HepG2 (cell line): ENCODE measurements around the gene PTGIS. TPM values are rescaled to one million over a fixed set of nuclear protein-coding genes. Genes with fewer than 3 reads are reported as not detected.

Source experiments
- AGO1 ChIP-seq: fragments of 200-400 bp; formaldehyde crosslinking; IDR thresholded peaks from 2 replicates; pipeline ENCODE4 v1.6.1; 2017; ENCODE audit warnings: mild to moderate bottlenecking, low read depth, low read length, moderate library complexity; ENCODE audit not compliant: poor library complexity, severe bottlenecking
- ATM ChIP-seq: fragments of 450-650 bp; IDR thresholded peaks from 2 replicates; pipeline ENCODE4 v1.7.1; 2017; ENCODE audit warnings: mild to moderate bottlenecking, borderline replicate concordance
- DR1 ChIP-seq: sonication (generic); formaldehyde crosslinking; IDR thresholded peaks from 2 replicates; pipeline ENCODE4 v1.8.0; 2021; ENCODE audit warnings: mild to moderate bottlenecking, missing genetic modification reagents, inconsistent platforms
- GATAD1 ChIP-seq: IDR thresholded peaks from 2 replicates; pipeline ENCODE4 v1.6.1; 2016; ENCODE audit warnings: missing genetic modification reagents, missing compliant biosample characterization
- KDM5B ChIP-seq: sonication (generic); formaldehyde crosslinking; IDR thresholded peaks from 2 replicates; pipeline ENCODE4 v1.4.0; 2020; ENCODE audit warnings: missing genetic modification reagents, mild to moderate bottlenecking, borderline replicate concordance
- KMT2B ChIP-seq: IDR thresholded peaks from 2 replicates; pipeline ENCODE4 v1.6.1; 2016; ENCODE audit warnings: missing genetic modification reagents, missing compliant biosample characterization
- NFE2L2 ChIP-seq: fragments of 150-350 bp; IDR thresholded peaks from 2 replicates; pipeline ENCODE4 v1.6.1; 2014; ENCODE audit warnings: low read length
- PLRG1 ChIP-seq: fragments of 450-650 bp; conservative IDR thresholded peaks from 2 replicates; pipeline ENCODE4 v1.6.1; 2016
- SIX1 ChIP-seq: sonication (generic); formaldehyde crosslinking; IDR thresholded peaks from 2 replicates; pipeline ENCODE4 v1.4.0; 2020; ENCODE audit warnings: missing genetic modification reagents, borderline replicate concordance
- SRSF4 ChIP-seq: fragments of 200-400 bp; formaldehyde crosslinking; IDR thresholded peaks from one replicate; pipeline ENCODE4 v1.6.1; 2018; ENCODE audit warnings: mild to moderate bottlenecking, low read depth, low read length, moderate library complexity; ENCODE audit not compliant: poor library complexity, severe bottlenecking
- TBP ChIP-seq: sonication (generic); formaldehyde crosslinking; IDR thresholded peaks from 2 replicates; pipeline ENCODE4 v1.5.0; 2020; ENCODE audit warnings: missing genetic modification reagents
- U2AF2 ChIP-seq: fragments of 200-400 bp; formaldehyde crosslinking; IDR thresholded peaks from 2 replicates; pipeline ENCODE4 v1.6.1; 2017; ENCODE audit warnings: low read depth, mild to moderate bottlenecking, low read length
- ZBTB1 ChIP-seq: sonication (generic); formaldehyde crosslinking; IDR thresholded peaks from 2 replicates; pipeline ENCODE4 v1.4.0; 2020; ENCODE audit warnings: missing genetic modification reagents, borderline replicate concordance
- ZFP36L2 ChIP-seq: sonication (generic); formaldehyde crosslinking; IDR thresholded peaks from 2 replicates; pipeline ENCODE4 v1.4.0; 2020; ENCODE audit warnings: missing genetic modification reagents
- ZNF124 ChIP-seq: sonication (generic); formaldehyde crosslinking; IDR thresholded peaks from 2 replicates; pipeline ENCODE4 v1.4.0; 2020; ENCODE audit warnings: missing genetic modification reagents
- ZNF367 ChIP-seq: sonication (generic); formaldehyde crosslinking; IDR thresholded peaks from 2 replicates; pipeline ENCODE4 v1.4.0; 2020; ENCODE audit warnings: missing genetic modification reagents, borderline replicate concordance
- ZNF772 ChIP-seq: sonication (generic); formaldehyde crosslinking; IDR thresholded peaks from 2 replicates; pipeline ENCODE4 v1.5.0; 2020; ENCODE audit warnings: mild to moderate bottlenecking, missing genetic modification reagents
- ZNF790 ChIP-seq: sonication (generic); formaldehyde crosslinking; IDR thresholded peaks from 2 replicates; pipeline ENCODE4 v1.8.0; 2022; ENCODE audit warnings: missing genetic modification reagents, mild to moderate bottlenecking, borderline replicate concordance
- ZSCAN25 ChIP-seq: sonication (generic); formaldehyde crosslinking; IDR thresholded peaks from 2 replicates; pipeline ENCODE4 v1.8.0; 2022; ENCODE audit warnings: mild to moderate bottlenecking, missing genetic modification reagents
- polyA plus RNA-seq, 8 experiments: library from polyadenylated mRNA; depleted of rRNA in 3 of 8; stranded (reverse) in 7 of 8; unstranded in 1 of 8; fragments of >200 nt; fragmentation: Illumina TruSeq in 4 of 8; extraction: Trizol in 4 of 8; gene quantifications; 2 replicates each; pipeline versions ENCODE4 v1.2.1 to v1.2.3, GENCODE V29; 2011 to 2016; ENCODE audit warnings: low read depth in 4 of 8, missing spikeins in 1 of 8, mixed read lengths in 1 of 8; ENCODE audit not compliant: insufficient read depth in 1 of 8
- total RNA-seq, 5 experiments: library from RNA; depleted of rRNA; stranded (reverse); fragments of >200 nt; fragmentation: Illumina TruSeq; extraction: Trizol; gene quantifications; 2 replicates each; pipeline ENCODE4 v1.2.3, GENCODE V29; 2016; ENCODE audit warnings: low read depth in 1 of 5
- TF ChIP-seq, protein P1 (sequence below): sonication (generic); formaldehyde crosslinking; IDR thresholded peaks from 2 replicates; pipeline ENCODE4 v1.4.0; 2020; ENCODE audit warnings: missing genetic modification reagents
- TF ChIP-seq, protein P2 (sequence below): IDR thresholded peaks from 2 replicates; pipeline ENCODE4 v1.6.1; 2016; ENCODE audit warnings: low read depth
- TF ChIP-seq, protein P3 (sequence below): sonication (generic); formaldehyde crosslinking; conservative IDR thresholded peaks from 2 replicates; pipeline ENCODE4 v1.8.0; 2022; ENCODE audit warnings: mild to moderate bottlenecking, moderate library complexity, missing genetic modification reagents
- TF ChIP-seq, protein P4 (sequence below): sonication (generic); formaldehyde crosslinking; IDR thresholded peaks from 2 replicates; pipeline ENCODE4 v1.5.1; 2020; ENCODE audit warnings: mild to moderate bottlenecking, missing genetic modification reagents, moderate library complexity

Gene PTGIS
- total and polyA plus RNA-seq, 2 of the 13 experiments (the other 11 are each of a cell fraction or from before 2014, with no cell fraction given): not detected

DNA sequence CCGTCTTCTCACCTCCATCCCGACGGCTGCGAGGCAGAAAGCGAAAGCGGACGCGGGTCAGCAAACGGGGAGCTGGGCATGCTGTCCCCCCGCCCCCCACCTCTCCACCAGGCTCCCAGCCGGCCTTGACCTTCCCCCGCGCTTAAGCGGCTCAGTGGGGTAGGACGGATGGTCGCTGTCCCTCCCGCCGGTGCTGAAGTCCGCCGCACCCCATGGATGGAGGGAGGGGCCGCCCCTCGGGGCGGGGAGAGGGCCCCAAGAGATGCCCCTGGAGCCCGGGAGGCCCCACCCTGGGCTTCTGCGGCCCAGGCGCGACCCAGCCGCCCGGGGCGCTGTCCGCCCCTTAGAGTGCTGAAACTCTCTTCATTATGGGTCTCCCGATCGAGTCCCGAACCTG is 85.3 kb downstream of the PTGIS start, which contains the start of gene KCNB1 (continued):
- TF ChIP-seq KMT2B: peak; percentile 81
- TF ChIP-seq AGO1: no peak
- TF ChIP-seq ZNF772: peak; percentile 81; the same call in 1 of the 2 replicates
- TF ChIP-seq PLRG1: no peak
- no peak for TF ChIP-seq TBP
- peak; percentile 84; the same call in 1 of the 2 replicates for TF ChIP-seq ZFP36L2 (CRISPR knock-in tag)
- TF ChIP-seq SIX1: no peak
- peak; percentile 42; the same call in 1 of the 2 replicates for TF ChIP-seq ZSCAN25 (CRISPR knock-in tag)
- TF ChIP-seq, protein P1, sequence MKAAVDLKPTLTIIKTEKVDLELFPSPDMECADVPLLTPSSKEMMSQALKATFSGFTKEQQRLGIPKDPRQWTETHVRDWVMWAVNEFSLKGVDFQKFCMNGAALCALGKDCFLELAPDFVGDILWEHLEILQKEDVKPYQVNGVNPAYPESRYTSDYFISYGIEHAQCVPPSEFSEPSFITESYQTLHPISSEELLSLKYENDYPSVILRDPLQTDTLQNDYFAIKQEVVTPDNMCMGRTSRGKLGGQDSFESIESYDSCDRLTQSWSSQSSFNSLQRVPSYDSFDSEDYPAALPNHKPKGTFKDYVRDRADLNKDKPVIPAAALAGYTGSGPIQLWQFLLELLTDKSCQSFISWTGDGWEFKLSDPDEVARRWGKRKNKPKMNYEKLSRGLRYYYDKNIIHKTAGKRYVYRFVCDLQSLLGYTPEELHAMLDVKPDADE (CRISPR knock-in tag): no peak
- TF ChIP-seq, protein P2, sequence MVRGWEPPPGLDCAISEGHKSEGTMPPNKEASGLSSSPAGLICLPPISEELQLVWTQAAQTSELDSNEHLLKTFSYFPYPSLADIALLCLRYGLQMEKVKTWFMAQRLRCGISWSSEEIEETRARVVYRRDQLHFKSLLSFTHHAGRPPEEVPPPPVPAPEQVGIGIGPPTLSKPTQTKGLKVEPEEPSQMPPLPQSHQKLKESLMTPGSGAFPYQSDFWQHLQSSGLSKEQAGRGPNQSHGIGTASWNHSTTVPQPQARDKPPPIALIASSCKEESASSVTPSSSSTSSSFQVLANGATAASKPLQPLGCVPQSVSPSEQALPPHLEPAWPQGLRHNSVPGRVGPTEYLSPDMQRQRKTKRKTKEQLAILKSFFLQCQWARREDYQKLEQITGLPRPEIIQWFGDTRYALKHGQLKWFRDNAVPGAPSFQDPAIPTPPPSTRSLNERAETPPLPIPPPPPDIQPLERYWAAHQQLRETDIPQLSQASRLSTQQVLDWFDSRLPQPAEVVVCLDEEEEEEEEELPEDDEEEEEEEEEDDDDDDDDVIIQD (CRISPR knock-in tag): peak; percentile 30; the same call in 1 of the 2 replicates
- TF ChIP-seq, protein P3, sequence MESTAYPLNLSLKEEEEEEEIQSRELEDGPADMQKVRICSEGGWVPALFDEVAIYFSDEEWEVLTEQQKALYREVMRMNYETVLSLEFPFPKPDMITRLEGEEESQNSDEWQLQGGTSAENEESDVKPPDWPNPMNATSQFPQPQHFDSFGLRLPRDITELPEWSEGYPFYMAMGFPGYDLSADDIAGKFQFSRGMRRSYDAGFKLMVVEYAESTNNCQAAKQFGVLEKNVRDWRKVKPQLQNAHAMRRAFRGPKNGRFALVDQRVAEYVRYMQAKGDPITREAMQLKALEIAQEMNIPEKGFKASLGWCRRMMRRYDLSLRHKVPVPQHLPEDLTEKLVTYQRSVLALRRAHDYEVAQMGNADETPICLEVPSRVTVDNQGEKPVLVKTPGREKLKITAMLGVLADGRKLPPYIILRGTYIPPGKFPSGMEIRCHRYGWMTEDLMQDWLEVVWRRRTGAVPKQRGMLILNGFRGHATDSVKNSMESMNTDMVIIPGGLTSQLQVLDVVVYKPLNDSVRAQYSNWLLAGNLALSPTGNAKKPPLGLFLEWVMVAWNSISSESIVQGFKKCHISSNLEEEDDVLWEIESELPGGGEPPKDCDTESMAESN: peak; percentile 83
- TF ChIP-seq NFE2L2: no peak
- TF ChIP-seq ATM: no peak
- TF ChIP-seq ZNF367 (CRISPR knock-in tag): no peak; the same call in 1 of the 2 replicates
- peak; percentile 94 for TF ChIP-seq ZNF124 (CRISPR knock-in tag)
- TF ChIP-seq ZNF790: 0 out of 2 replicates have a peak, but pooled peaks have one; percentile 52
- peak; percentile 90; the same call in 1 of the 2 replicates for TF ChIP-seq KDM5B (CRISPR knock-in tag)
- peak; percentile 62; the same call in 1 of the 2 replicates for TF ChIP-seq DR1
- TF ChIP-seq U2AF2: peak; percentile 46; the same call in 1 of the 2 replicates
- TF ChIP-seq SRSF4: no peak
- 0 out of 2 replicates have a peak, but pooled peaks have one; percentile 42 for TF ChIP-seq GATAD1 (CRISPR knock-in tag)
- TF ChIP-seq, protein P4, sequence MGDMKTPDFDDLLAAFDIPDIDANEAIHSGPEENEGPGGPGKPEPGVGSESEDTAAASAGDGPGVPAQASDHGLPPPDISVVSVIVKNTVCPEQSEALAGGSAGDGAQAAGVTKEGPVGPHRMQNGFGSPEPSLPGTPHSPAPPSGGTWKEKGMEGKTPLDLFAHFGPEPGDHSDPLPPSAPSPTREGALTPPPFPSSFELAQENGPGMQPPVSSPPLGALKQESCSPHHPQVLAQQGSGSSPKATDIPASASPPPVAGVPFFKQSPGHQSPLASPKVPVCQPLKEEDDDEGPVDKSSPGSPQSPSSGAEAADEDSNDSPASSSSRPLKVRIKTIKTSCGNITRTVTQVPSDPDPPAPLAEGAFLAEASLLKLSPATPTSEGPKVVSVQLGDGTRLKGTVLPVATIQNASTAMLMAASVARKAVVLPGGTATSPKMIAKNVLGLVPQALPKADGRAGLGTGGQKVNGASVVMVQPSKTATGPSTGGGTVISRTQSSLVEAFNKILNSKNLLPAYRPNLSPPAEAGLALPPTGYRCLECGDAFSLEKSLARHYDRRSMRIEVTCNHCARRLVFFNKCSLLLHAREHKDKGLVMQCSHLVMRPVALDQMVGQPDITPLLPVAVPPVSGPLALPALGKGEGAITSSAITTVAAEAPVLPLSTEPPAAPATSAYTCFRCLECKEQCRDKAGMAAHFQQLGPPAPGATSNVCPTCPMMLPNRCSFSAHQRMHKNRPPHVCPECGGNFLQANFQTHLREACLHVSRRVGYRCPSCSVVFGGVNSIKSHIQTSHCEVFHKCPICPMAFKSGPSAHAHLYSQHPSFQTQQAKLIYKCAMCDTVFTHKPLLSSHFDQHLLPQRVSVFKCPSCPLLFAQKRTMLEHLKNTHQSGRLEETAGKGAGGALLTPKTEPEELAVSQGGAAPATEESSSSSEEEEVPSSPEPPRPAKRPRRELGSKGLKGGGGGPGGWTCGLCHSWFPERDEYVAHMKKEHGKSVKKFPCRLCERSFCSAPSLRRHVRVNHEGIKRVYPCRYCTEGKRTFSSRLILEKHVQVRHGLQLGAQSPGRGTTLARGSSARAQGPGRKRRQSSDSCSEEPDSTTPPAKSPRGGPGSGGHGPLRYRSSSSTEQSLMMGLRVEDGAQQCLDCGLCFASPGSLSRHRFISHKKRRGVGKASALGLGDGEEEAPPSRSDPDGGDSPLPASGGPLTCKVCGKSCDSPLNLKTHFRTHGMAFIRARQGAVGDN (CRISPR knock-in tag): peak; percentile 64; the same call in 1 of the 2 replicates
- TF ChIP-seq ZBTB1: no peak
